Fibroblast of lung (primary cell): ENCODE results near the gene TMED7. TPM values are rescaled to one million over a fixed set of nuclear protein-coding genes. Genes with fewer than 3 reads are reported as not detected.
A peak's percentile ranks its signal among the peaks of the same experiment; 100 is the strongest.

ENCODE experiments used
- DNase-seq, 2 donors: peaks; one replicate each; pipeline versions ENCODE4 v3.0.0 to v3.0.0-alpha.2; 2010; ENCODE audit warnings: low read depth in 2 of 2
- H2AFZ ChIP-seq: 2 replicates; pipeline ENCODE4 v1.5.1; 2012; ENCODE audit warnings: low read length, control low read depth, inconsistent platforms
- H3K27ac ChIP-seq: 2 replicates; pipeline ENCODE4 v1.5.1; 2011; ENCODE audit warnings: low read length, control low read depth; ENCODE audit not compliant: insufficient read depth
- H3K27me3 ChIP-seq: 2 replicates; pipeline ENCODE4 v1.5.1; 2011; ENCODE audit warnings: mild to moderate bottlenecking, low read length; ENCODE audit not compliant: control insufficient read depth, insufficient read depth
- H3K36me3 ChIP-seq: 2 replicates; pipeline ENCODE4 v1.5.1; 2011; ENCODE audit warnings: low read length; ENCODE audit not compliant: control insufficient read depth, insufficient read depth
- H3K4me1 ChIP-seq: 2 replicates; pipeline ENCODE4 v1.5.1; 2011; ENCODE audit warnings: low read length; ENCODE audit not compliant: control insufficient read depth, insufficient read depth; ENCODE audit errors: extremely low read depth
- H3K4me2 ChIP-seq: 2 replicates; pipeline ENCODE4 v1.5.1; 2011; ENCODE audit warnings: low read length, control low read depth; ENCODE audit not compliant: insufficient read depth; ENCODE audit errors: extremely low read depth
- H3K4me3 ChIP-seq, 4 experiments: fragments of 200-600 bp in 1 of 4; sonication (generic) in 1 of 4; replicated peaks in 1 of 4; 2 replicates each; pipeline ENCODE4 v1.5.1; 2011 to 2016; ENCODE audit warnings: low read length in 4 of 4, low read depth in 3 of 4, mild to moderate bottlenecking in 3 of 4, control low read depth in 2 of 4, inconsistent platforms in 1 of 4, mixed read lengths in 1 of 4; ENCODE audit not compliant: insufficient read depth in 1 of 4; ENCODE audit errors: control extremely low read depth in 1 of 4
- H3K79me2 ChIP-seq: 2 replicates; pipeline ENCODE4 v1.5.1; 2012; ENCODE audit warnings: mild to moderate bottlenecking, low read length, inconsistent platforms; ENCODE audit not compliant: control insufficient read depth, insufficient read depth
- H3K9ac ChIP-seq: 2 replicates; pipeline ENCODE4 v1.5.1; 2011; ENCODE audit warnings: mild to moderate bottlenecking, low read length, control low read depth; ENCODE audit not compliant: insufficient read depth
- H3K9me3 ChIP-seq: 2 replicates; pipeline ENCODE4 v1.5.1; 2012; ENCODE audit warnings: low read depth, low read length; ENCODE audit not compliant: control insufficient read depth, insufficient read depth
- H4K20me1 ChIP-seq: 2 replicates; pipeline ENCODE4 v1.5.1; 2011; ENCODE audit warnings: low read length; ENCODE audit not compliant: control insufficient read depth, insufficient read depth; ENCODE audit errors: extremely low read depth
- EZH2 ChIP-seq: IDR thresholded peaks from 2 replicates; pipeline ENCODE4 v1.5.1; 2012; ENCODE audit warnings: low read length, control low read depth, mild to moderate bottlenecking; ENCODE audit errors: missing control alignments
- polyA plus RNA-seq, 2 donors: library from polyadenylated mRNA; depleted of rRNA in 1 of 2; stranded (reverse) in 1 of 2; unstranded in 1 of 2; fragments of >200 nt; gene quantifications; 2 replicates each; pipeline ENCODE4 v1.2.1, GENCODE V29; 2011 to 2012; ENCODE audit warnings: missing spikeins in 1 of 2
- total RNA-seq: library from RNA; depleted of rRNA; stranded (reverse); fragments of >200 nt; gene quantifications from 2 replicates; pipeline ENCODE4 v1.2.1, GENCODE V29; 2014
- TF ChIP-seq, protein P1 (sequence below), 2 donors: IDR thresholded peaks in 1 of 2; conservative IDR thresholded peaks in 1 of 2; 1 replicate in 1 of 2; 2 replicates in 1 of 2; pipeline ENCODE4 v1.5.1; 2011 to 2012; ENCODE audit warnings: low read length in 2 of 2, control low read depth in 1 of 2, inconsistent platforms in 1 of 2, low read depth in 1 of 2, mild to moderate bottlenecking in 1 of 2

The TMED7 gene
- total and polyA plus RNA-seq, 2 donors (not counting 1 experiment from before 2014, with no cell fraction given): 104 to 154 TPM

DNA sequence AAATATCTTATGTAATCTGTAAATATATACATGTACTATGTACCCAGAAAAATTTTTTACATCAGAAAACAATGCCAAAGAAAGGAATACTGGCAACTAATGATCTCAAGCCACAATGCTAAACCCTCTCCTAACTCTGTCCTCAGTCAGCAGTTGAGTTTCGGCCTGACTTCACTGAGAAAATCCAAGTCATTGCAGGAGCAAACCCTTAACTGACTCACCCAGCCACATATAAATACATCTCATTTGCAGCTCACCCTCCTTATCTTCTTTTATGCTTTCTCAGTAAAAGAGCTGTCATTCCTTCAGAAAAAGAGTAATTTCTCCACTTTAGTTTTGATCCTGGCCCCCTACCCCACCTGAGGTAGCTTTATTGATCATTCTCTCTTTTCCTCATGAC, 46.1 kb upstream of the TMED7 start:
- H3K4me2 ChIP-seq: no peak overlapping the region
- TF ChIP-seq EZH2: no peak
- TF ChIP-seq, protein P1, sequence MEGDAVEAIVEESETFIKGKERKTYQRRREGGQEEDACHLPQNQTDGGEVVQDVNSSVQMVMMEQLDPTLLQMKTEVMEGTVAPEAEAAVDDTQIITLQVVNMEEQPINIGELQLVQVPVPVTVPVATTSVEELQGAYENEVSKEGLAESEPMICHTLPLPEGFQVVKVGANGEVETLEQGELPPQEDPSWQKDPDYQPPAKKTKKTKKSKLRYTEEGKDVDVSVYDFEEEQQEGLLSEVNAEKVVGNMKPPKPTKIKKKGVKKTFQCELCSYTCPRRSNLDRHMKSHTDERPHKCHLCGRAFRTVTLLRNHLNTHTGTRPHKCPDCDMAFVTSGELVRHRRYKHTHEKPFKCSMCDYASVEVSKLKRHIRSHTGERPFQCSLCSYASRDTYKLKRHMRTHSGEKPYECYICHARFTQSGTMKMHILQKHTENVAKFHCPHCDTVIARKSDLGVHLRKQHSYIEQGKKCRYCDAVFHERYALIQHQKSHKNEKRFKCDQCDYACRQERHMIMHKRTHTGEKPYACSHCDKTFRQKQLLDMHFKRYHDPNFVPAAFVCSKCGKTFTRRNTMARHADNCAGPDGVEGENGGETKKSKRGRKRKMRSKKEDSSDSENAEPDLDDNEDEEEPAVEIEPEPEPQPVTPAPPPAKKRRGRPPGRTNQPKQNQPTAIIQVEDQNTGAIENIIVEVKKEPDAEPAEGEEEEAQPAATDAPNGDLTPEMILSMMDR (conservative IDR thresholded peaks at IDR 0.05 in 1 of 2, IDR thresholded peaks at IDR 0.05 in 1 of 2; ENCODE audit: low read depth in 1 of 2, low read length in 2 of 2): no peak

DNA sequence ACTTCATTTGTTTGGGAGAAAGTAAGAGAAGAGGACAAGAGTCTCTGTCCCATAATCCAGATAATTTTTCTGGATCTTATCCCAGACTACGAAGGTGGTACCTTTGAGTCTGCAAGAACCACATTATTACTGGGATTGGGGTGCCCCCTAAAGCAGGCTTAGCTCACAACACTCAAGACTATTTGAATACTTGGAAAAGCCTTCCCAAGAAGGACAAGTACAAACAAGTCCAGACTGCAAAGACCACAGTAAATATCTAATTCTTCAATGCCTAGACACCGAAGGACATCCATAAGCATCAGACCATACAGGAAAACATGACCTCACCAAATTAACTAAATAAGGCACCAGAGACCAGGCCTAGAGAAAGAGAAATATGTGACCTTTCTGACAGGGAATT, 40.2 kb upstream of the TMED7 start:
- Histone ChIP-seq H3K4me1 (no peaks in the 10 kb centered on the region), H4K20me1 (no peaks in the 10 kb centered on the region), H3K4me2 (no peak overlapping the region), H3K79me2 (no peaks in the 10 kb centered on the region), H3K9me3 (no peaks in the 10 kb centered on the region), H3K36me3 (no peaks in the 10 kb centered on the region), H3K4me3 (no peak overlapping the region), H3K27me3 (no peaks in the 10 kb centered on the region), H3K9ac (no peak overlapping the region), H3K27ac (no peak overlapping the region), H2AFZ (no peak overlapping the region)
- DNase-seq: no peak
- no peak for TF ChIP-seq EZH2
- TF ChIP-seq, protein P1 (conservative IDR thresholded peaks at IDR 0.05 in 1 of 2, IDR thresholded peaks at IDR 0.05 in 1 of 2; ENCODE audit: low read depth in 1 of 2, low read length in 2 of 2): no peak

More for the DNA sequence above, 46.1 kb upstream of the TMED7 start:
- H3K27me3 ChIP-seq: no peaks in the 10 kb centered on the region
- H3K36me3 ChIP-seq: no peaks in the 10 kb centered on the region
- DNase-seq: peak in 1 of 2 donors; percentile 65
- no peaks in the 10 kb centered on the region for H3K79me2 ChIP-seq
- H2AFZ ChIP-seq: no peak overlapping the region
- no peak overlapping the region for H3K4me3 ChIP-seq
- H3K4me1 ChIP-seq: no peaks in the 10 kb centered on the region
- no peak overlapping the region for H3K27ac ChIP-seq
- no peak overlapping the region for H3K9ac ChIP-seq
- no peaks in the 10 kb centered on the region for H3K9me3 ChIP-seq
- no peaks in the 10 kb centered on the region for H4K20me1 ChIP-seq

GRCh38 chr5:115661563-115661962, 35.7 kb upstream of the TMED7 start:
- no peaks in the 10 kb centered on the region for H3K79me2 ChIP-seq
- H3K9me3 ChIP-seq: no peaks in the 10 kb centered on the region
- H2AFZ ChIP-seq: no peak overlapping the region
- H3K9ac ChIP-seq: no peak overlapping the region
- H3K4me3 ChIP-seq: no peak overlapping the region
- no peaks in the 10 kb centered on the region for H4K20me1 ChIP-seq
- no peak overlapping the region for H3K27ac ChIP-seq
- H3K36me3 ChIP-seq: no peaks in the 10 kb centered on the region
- H3K4me2 ChIP-seq: no peak overlapping the region
- no peak for TF ChIP-seq EZH2
- TF ChIP-seq, protein P1 (conservative IDR thresholded peaks at IDR 0.05 in 1 of 2, IDR thresholded peaks at IDR 0.05 in 1 of 2; ENCODE audit: low read depth in 1 of 2, low read length in 2 of 2): no peak
- DNase-seq: peak in 1 of 2 donors; percentile 18
- H3K4me1 ChIP-seq: no peaks in the 10 kb centered on the region
- H3K27me3 ChIP-seq: no peaks in the 10 kb centered on the region
